Measurements from ENCODE around the gene SLC29A2.

DNA sequence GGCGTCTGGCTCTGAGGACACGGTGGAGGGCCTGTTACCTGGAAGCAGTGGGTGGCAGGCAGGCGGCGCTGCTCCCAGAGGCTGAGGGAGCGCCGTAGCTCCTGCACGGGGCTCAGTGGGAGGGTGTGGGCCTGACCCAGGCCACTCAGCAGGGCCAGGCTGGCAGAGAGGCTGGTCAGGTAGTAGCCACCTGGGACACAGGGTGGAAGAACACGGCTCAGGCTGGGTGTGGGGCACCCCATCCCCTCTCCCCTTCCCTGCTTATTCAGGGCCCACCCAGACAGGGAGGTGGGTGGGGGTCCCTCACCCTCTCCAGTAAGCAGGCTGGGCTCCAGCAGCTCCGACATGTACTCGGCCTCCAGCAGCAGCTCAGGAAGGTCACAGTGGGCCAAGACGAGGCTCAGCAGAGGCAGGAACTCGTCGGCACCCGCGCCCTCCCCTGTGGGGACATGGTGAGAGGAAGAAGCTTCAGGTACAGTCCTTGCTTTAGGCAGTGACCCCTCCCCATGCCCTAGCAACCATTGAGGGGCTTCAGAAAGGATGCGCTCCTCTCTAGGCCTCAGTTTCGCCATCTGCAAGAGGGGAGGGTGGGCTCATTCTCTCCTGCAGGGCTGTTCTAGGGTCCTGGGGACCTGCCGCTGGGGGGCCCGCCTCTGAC, 38.2 kb downstream of the SLC29A2 start:
- no peak for TF ChIP-seq ELF4 (CRISPR knock-in tag; IDR thresholded peaks at IDR 0.05; ENCODE audit: low read depth)
- TF ChIP-seq CTCF (IDR thresholded peaks at IDR 0.05) = no peak

Data from WTC11 (cell line).